Neural cell (in vitro differentiated cells): ENCODE measurements around the gene PELI2. TPM values are rescaled to one million over a fixed set of nuclear protein-coding genes. Genes with fewer than 3 reads are reported as not detected.

ENCODE experiments used
- H2AFZ ChIP-seq: fragments of 200-600, 300-800 bp; sonication (generic), shearing (Covaris generic); 2 replicates; pipeline ENCODE4 v1.6.0; 2014; ENCODE audit warnings: low read depth, mild to moderate bottlenecking, antibody characterized with exemption, low read length, moderate library complexity
- H3F3A ChIP-seq: fragments of 200-600 bp; shearing (Covaris generic); 2 replicates; pipeline ENCODE4 v1.6.1; 2016; ENCODE audit warnings: mild to moderate bottlenecking, moderate library complexity, mixed read lengths, antibody characterized with exemption, low read length; ENCODE audit not compliant: insufficient read depth, poor library complexity, severe bottlenecking
- H3K27ac ChIP-seq: fragments of 200-600, 300-800 bp; sonication (generic), shearing (Covaris generic); 2 replicates; pipeline ENCODE4 v1.5.1; 2014; ENCODE audit warnings: mild to moderate bottlenecking, low read length, moderate library complexity
- H3K27me3 ChIP-seq: fragments of 300-800, 200-600 bp; sonication (generic), shearing (Covaris generic); 2 replicates; pipeline ENCODE4 v1.6.0; 2014; ENCODE audit warnings: mild to moderate bottlenecking, low read depth, low read length, moderate library complexity; ENCODE audit not compliant: insufficient read depth
- H3K36me3 ChIP-seq: fragments of 300-800, 200-600 bp; sonication (generic), shearing (Covaris generic); 2 replicates; pipeline ENCODE4 v1.5.1; 2014; ENCODE audit warnings: mild to moderate bottlenecking, antibody characterized with exemption, low read length, moderate library complexity; ENCODE audit not compliant: insufficient read depth
- H3K4me2 ChIP-seq: fragments of 300-800, 200-600 bp; sonication (generic), shearing (Covaris generic); 2 replicates; pipeline ENCODE4 v1.6.0; 2014; ENCODE audit warnings: mild to moderate bottlenecking, low read length
- H3K4me3 ChIP-seq: fragments of 300-800, 200-600 bp; sonication (generic), shearing (Covaris generic); 2 replicates; pipeline ENCODE4 v1.5.1; 2014; ENCODE audit warnings: mild to moderate bottlenecking, low read length, moderate library complexity
- H3K79me2 ChIP-seq: fragments of 200-600 bp; shearing (Covaris generic); replicated peaks from 2 replicates; pipeline ENCODE4 v1.6.0; 2014; ENCODE audit warnings: mild to moderate bottlenecking, low read length, moderate library complexity; ENCODE audit not compliant: insufficient read depth
- H3K9ac ChIP-seq: fragments of 300-800, 200-600 bp; sonication (generic), shearing (Covaris generic); 2 replicates; pipeline ENCODE4 v1.6.1; 2016; ENCODE audit warnings: mild to moderate bottlenecking, low read length, mixed read lengths
- H3K9me2 ChIP-seq: fragments of 200-600 bp; shearing (Covaris generic); 2 replicates; pipeline ENCODE4 v1.6.1; 2016; ENCODE audit warnings: mild to moderate bottlenecking, low read length, mixed read lengths; ENCODE audit not compliant: insufficient read depth
- H3K9me3 ChIP-seq: fragments of 200-600, 300-800 bp; sonication (generic), shearing (Covaris generic); 2 replicates; pipeline ENCODE4 v1.6.1; 2016; ENCODE audit warnings: mild to moderate bottlenecking, mixed run types, low read length, moderate library complexity, mixed read lengths
- H4K20me1 ChIP-seq: fragments of 200-600 bp; shearing (Covaris generic); 2 replicates; pipeline ENCODE4 v1.6.1; 2016; ENCODE audit warnings: mild to moderate bottlenecking, mixed run types; ENCODE audit not compliant: insufficient read depth
- CTCF ChIP-seq: fragments of 450-650 bp; IDR thresholded peaks from 2 replicates; pipeline ENCODE4 v1.5.1; 2014; ENCODE audit warnings: antibody characterized with exemption, mild to moderate bottlenecking, moderate library complexity; ENCODE audit not compliant: poor library complexity, severe bottlenecking
- EP300 ChIP-seq: fragments of 450-650 bp; conservative IDR thresholded peaks from 2 replicates; pipeline ENCODE4 v1.6.1; 2014; ENCODE audit warnings: antibody characterized with exemption, mild to moderate bottlenecking, moderate library complexity; ENCODE audit not compliant: poor library complexity, severe bottlenecking
- EZH2 ChIP-seq: fragments of 200-600, 300-800 bp; shearing (Covaris generic), sonication (generic); IDR thresholded peaks from 2 replicates; pipeline ENCODE4 v1.6.1; 2014; ENCODE audit warnings: antibody characterized with exemption, low read length, borderline replicate concordance, mild to moderate bottlenecking; ENCODE audit not compliant: insufficient read depth, poor library complexity, severe bottlenecking
- MXI1 ChIP-seq: fragments of 450-650 bp; conservative IDR thresholded peaks from 2 replicates; pipeline ENCODE4 v1.6.1; 2014; ENCODE audit warnings: antibody characterized with exemption, mild to moderate bottlenecking; ENCODE audit not compliant: poor library complexity, severe bottlenecking
- POLR2AphosphoS5 ChIP-seq: IDR thresholded peaks from 2 replicates; pipeline ENCODE4 v1.6.1; 2012
- RAD21 ChIP-seq: fragments of 450-650 bp; conservative IDR thresholded peaks from 2 replicates; pipeline ENCODE4 v1.6.1; 2014; ENCODE audit warnings: antibody characterized with exemption, mild to moderate bottlenecking, moderate library complexity
- SMC3 ChIP-seq: fragments of 450-650 bp; conservative IDR thresholded peaks from 2 replicates; pipeline ENCODE4 v1.6.1; 2014; ENCODE audit warnings: antibody characterized with exemption, mild to moderate bottlenecking, moderate library complexity; ENCODE audit not compliant: poor library complexity
- TAF1 ChIP-seq: IDR thresholded peaks from 2 replicates; pipeline ENCODE4 v1.6.1; 2012; ENCODE audit warnings: low read depth
- polyA plus RNA-seq: library from polyadenylated mRNA; depleted of rRNA; stranded (reverse); fragments of >200 nt; gene quantifications from 2 replicates; pipeline ENCODE4 v1.2.3, GENCODE V29; 2014
- TF ChIP-seq, protein P1 (sequence below): IDR thresholded peaks from 2 replicates; pipeline ENCODE4 v1.6.1; 2012; ENCODE audit warnings: borderline replicate concordance

PELI2 gene
- polyA plus RNA-seq, 1 donor from 2014 or later: 5.3 TPM

DNA sequence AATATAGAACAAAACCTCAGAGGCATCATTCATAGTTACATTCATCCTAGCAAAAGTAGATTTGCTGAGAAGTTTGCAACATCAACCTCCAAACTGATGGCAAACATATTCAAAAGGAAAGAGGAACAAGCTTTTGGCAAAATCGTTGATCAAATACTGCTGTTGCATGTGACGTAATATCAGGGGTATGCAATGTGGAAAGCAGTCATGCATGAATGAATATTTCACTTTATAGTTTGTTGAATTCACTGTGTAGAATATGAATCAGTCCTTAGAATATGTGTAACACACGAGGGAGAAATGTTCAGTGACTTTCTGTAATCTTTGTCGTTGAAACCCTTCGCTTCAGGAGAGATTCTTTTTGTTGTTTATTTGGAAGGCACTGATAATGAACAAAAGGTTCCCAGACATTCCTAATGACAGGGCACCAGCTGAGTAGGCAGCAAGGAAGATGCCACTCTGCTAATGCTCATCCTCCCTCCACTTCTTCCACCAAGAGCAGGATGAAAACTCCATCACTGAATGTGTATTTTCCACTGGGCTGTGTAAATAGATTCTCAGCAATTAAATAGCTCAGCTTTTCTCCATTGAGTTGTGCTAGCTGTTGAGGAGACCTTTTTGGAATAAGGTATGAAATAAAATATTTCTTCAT is 126.1 kb downstream of the PELI2 start:
- no peak overlapping the region for H2AFZ ChIP-seq
- H3F3A ChIP-seq: no peaks in the 10 kb centered on the region
- H3K9me3 ChIP-seq: no peaks in the 10 kb centered on the region
- no peak overlapping the region for H3K27ac ChIP-seq
- TF ChIP-seq EP300 (no peak), CTCF (no peak), SMC3 (no peak), POLR2AphosphoS5 (no peak), TAF1 (no peak), EZH2 (no peak), RAD21 (no peak), MXI1 (no peak)
- TF ChIP-seq, protein P1, sequence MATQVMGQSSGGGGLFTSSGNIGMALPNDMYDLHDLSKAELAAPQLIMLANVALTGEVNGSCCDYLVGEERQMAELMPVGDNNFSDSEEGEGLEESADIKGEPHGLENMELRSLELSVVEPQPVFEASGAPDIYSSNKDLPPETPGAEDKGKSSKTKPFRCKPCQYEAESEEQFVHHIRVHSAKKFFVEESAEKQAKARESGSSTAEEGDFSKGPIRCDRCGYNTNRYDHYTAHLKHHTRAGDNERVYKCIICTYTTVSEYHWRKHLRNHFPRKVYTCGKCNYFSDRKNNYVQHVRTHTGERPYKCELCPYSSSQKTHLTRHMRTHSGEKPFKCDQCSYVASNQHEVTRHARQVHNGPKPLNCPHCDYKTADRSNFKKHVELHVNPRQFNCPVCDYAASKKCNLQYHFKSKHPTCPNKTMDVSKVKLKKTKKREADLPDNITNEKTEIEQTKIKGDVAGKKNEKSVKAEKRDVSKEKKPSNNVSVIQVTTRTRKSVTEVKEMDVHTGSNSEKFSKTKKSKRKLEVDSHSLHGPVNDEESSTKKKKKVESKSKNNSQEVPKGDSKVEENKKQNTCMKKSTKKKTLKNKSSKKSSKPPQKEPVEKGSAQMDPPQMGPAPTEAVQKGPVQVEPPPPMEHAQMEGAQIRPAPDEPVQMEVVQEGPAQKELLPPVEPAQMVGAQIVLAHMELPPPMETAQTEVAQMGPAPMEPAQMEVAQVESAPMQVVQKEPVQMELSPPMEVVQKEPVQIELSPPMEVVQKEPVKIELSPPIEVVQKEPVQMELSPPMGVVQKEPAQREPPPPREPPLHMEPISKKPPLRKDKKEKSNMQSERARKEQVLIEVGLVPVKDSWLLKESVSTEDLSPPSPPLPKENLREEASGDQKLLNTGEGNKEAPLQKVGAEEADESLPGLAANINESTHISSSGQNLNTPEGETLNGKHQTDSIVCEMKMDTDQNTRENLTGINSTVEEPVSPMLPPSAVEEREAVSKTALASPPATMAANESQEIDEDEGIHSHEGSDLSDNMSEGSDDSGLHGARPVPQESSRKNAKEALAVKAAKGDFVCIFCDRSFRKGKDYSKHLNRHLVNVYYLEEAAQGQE: no peak
- H3K79me2 ChIP-seq: peaks cover 14% of the 10 kb centered on the region
- no peak overlapping the region for H3K9ac ChIP-seq
- no peak overlapping the region for H3K4me3 ChIP-seq
- H3K27me3 ChIP-seq: no peaks in the 10 kb centered on the region
- no peaks in the 10 kb centered on the region for H3K36me3 ChIP-seq
- H3K4me2 ChIP-seq: no peak overlapping the region
- H3K9me2 ChIP-seq: no peaks in the 10 kb centered on the region
- H4K20me1 ChIP-seq: no peaks in the 10 kb centered on the region

DNA sequence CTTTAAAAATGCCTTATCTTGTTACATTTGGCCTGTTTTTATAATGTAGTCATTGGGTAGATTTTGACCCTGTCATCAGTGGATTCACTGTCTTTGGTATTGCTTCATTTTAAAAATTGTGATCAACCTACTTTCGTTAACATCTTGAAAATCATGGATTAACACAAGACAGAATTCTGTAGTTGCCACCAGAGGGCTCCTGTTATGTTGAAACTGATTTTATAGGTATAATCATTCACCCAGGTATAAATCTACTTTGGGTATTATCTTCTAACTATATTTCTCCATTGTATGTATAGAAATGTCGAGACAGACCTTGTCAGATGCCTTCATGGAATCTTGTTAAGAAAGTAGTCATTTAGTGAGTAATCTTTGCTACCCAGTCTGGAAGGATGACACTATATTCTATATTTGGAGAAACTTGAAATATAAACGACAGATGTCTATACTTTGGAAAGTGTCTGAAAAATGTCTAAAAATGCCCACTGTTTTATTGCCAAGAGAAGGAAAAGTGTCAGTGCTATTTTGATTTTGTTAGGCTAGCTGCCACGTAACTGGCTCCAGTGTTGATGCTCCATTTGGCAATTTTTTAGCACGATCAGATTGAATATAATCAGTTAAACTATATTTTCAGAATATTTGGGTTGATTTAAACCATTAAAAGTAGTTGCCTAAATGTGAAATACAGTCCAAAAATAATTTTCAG is 129.4 kb downstream of the PELI2 start:
- Histone ChIP-seq H3K36me3 (no peaks in the 10 kb centered on the region), H3K9me2 (no peaks in the 10 kb centered on the region), H3K79me2 (peaks cover 14% of the 10 kb centered on the region), H3F3A (no peaks in the 10 kb centered on the region), H3K9ac (no peak overlapping the region), H3K4me2 (no peak overlapping the region), H4K20me1 (no peaks in the 10 kb centered on the region), H3K27ac (no peak overlapping the region), H3K9me3 (no peaks in the 10 kb centered on the region), H2AFZ (no peak overlapping the region), H3K27me3 (no peaks in the 10 kb centered on the region), H3K4me3 (no peak overlapping the region)
- TF ChIP-seq CTCF (peak; percentile 65), EZH2 (no peak), SMC3 (peak; percentile 71), RAD21 (peak; percentile 65), TAF1 (no peak), MXI1 (no peak), POLR2AphosphoS5 (no peak), EP300 (no peak)
- TF ChIP-seq, protein P1: no peak
